DOHH2 (cell line): Measurements from ENCODE around the gene FHL1.

Source experiments
- EZH2phosphoT487 ChIP-seq: fragments of 200-600 bp; sonication (generic); IDR thresholded peaks from 2 replicates; pipeline ENCODE4 v1.6.1; 2017; ENCODE audit warnings: borderline replicate concordance, mild to moderate bottlenecking, antibody characterized with exemption, low read length, moderate library complexity, mixed read lengths
- TF ChIP-seq, protein P1 (sequence below): fragments of 200-600 bp; sonication (generic); IDR thresholded peaks from one replicate; pipeline ENCODE4 v1.5.1; 2014; ENCODE audit warnings: antibody characterized with exemption, mild to moderate bottlenecking, low read depth, low read length; ENCODE audit not compliant: poor library complexity, severe bottlenecking

DNA sequence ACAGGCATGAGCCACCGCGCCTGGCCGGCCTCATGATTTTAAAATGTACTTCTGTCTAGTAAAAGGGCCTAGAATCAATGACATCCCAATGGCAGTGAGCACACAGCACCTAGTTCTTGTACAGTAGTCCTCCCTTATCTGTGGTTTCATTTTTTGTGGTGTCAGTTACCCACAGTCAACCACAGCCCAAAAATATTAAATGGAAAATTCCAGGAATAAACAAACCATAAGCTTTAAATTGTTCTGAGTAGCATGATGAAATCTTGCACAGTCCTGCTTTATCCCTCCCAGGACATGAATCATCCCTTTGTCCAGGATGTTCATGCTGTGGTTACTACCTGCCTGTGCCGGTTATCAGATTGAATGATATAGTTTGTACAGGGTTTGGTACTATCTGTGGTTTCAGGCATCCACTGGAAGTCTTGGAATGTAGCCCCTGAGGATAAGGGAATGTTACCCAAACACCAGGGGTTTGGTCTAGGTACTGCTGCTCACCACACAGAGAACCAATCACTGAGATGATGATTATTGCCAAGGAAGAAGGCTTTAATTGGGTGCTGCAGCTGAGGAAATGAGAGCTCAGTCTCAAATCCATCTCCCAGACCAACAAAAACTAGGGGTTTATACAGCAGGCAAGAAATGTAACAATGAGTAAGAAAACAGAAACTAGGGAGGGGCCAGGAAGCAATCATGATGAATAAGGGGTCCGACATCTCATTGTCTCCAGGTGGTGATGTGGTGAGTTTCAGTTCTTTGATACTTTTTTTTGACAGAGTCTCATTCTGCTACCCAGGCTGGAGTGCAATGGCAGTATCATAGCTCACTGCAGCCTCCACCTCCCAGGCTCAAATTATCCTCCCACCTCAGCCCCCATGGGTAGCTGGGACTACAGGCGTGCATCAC is 16.2 kb upstream of the FHL1 start:
- TF ChIP-seq, protein P1, sequence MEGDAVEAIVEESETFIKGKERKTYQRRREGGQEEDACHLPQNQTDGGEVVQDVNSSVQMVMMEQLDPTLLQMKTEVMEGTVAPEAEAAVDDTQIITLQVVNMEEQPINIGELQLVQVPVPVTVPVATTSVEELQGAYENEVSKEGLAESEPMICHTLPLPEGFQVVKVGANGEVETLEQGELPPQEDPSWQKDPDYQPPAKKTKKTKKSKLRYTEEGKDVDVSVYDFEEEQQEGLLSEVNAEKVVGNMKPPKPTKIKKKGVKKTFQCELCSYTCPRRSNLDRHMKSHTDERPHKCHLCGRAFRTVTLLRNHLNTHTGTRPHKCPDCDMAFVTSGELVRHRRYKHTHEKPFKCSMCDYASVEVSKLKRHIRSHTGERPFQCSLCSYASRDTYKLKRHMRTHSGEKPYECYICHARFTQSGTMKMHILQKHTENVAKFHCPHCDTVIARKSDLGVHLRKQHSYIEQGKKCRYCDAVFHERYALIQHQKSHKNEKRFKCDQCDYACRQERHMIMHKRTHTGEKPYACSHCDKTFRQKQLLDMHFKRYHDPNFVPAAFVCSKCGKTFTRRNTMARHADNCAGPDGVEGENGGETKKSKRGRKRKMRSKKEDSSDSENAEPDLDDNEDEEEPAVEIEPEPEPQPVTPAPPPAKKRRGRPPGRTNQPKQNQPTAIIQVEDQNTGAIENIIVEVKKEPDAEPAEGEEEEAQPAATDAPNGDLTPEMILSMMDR: no peak
- no peak for TF ChIP-seq EZH2phosphoT487
